Effector memory CD8-positive, alpha-beta T cell (primary cell): ENCODE measurements around the gene RBM48.
"Not testable (repeated sequence)": the region's sequence is repeated elsewhere in the genome, so short reads cannot be mapped to it uniquely, and the experiment has no call there.

Experiments
- ATAC-seq: fragments of 150-1000 bp; cut with Tn5 transposase; replicated peaks from 2 replicates; pipeline ENCODE4 v1.10.0; 2021; ENCODE audit warnings: mild to moderate bottlenecking, moderate library complexity
- DNase-seq, 3 experiments: peaks; one replicate each; pipeline ENCODE4 v3.0.0; 2021
- H3K27ac Mint-ChIP-seq, 2 donors: one replicate each; pipeline ENCODE4 v1.8.0; 2022; ENCODE audit warnings: mild to moderate bottlenecking in 2 of 2, mixed read lengths in 2 of 2, moderate library complexity in 2 of 2
- H3K27me3 Mint-ChIP-seq, 2 donors: one replicate each; pipeline ENCODE4 v1.8.0; 2022; ENCODE audit warnings: mixed read lengths in 2 of 2
- H3K36me3 Mint-ChIP-seq: one replicate; pipeline ENCODE4 v1.8.0; 2022; ENCODE audit warnings: mild to moderate bottlenecking, moderate library complexity, mixed read lengths; ENCODE audit not compliant: insufficient read depth
- H3K4me1 Mint-ChIP-seq, 2 donors: one replicate each; pipeline ENCODE4 v1.8.0; 2022; ENCODE audit warnings: low read depth in 2 of 2, mixed read lengths in 2 of 2
- H3K4me3 Mint-ChIP-seq, 2 donors: one replicate each; pipeline ENCODE4 v1.8.0; 2022; ENCODE audit warnings: mild to moderate bottlenecking in 2 of 2, mixed read lengths in 2 of 2, moderate library complexity in 2 of 2
- H3K9me3 Mint-ChIP-seq, 2 donors: one replicate each; pipeline ENCODE4 v1.8.0; 2022; ENCODE audit warnings: mixed read lengths in 2 of 2
- total RNA-seq, 9 experiments: gene quantifications; one replicate each; lab custom pipeline; 2026; lab: John Stamatoyannopoulos, UW

Gene RBM48
- total RNA-seq = 26.4 to 46.2 (median 30.3) reads per million in 9 experiments

GRCh38 chr7:92528188-92528957 lies at the start of gene RBM48, which contains the start of gene PEX1:
Gene RBM48 (plus strand): TSS chr7:92528795. CDS start chr7:92528814, 19 bp downstream.
Gene PEX1 (minus strand): TSS chr7:92528520. CDS start chr7:92528435, 85 bp downstream.
- Mint-ChIP-seq H3K4me1 (peaks cover 15 to 34% of the 10 kb centered on the region in 2 donors), H3K9me3 (no peaks in the 10 kb centered on the region), H3K27ac (peak within 1 kb of the TSS; percentile 92 to 93), H3K36me3 (peaks cover 47% of the 10 kb centered on the region), H3K27me3 (no peaks in the 10 kb centered on the region), H3K4me3 (peak within 1 kb of the TSS; percentile 85)
- DNase-seq (peak; percentile 90 to 91 (median 90)), ATAC-seq (peak; percentile 86)

DNA sequence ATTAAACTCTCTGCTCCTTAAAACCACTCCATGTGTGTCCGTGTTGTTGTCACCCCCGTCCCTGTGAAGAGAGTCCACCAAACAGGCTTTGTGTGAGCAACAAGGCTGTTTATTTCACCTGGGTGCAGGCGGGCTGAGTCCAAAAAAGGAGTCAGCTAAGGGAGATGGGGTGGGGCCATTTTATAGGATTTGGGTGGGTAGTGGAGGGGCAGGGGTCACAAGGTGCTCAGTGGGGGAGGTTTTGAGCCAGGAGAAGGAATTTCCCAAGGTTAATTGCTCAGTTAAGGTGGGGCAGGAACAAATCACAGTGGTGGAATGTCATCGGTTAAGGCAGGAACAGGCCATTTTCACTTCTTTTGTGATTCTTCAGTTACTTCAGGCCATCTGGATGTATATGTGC lies 49.4 kb upstream of the RBM48 start:
- not testable (repeated sequence) for H3K36me3 Mint-ChIP-seq, DNase-seq, H3K27me3 Mint-ChIP-seq, H3K4me3 Mint-ChIP-seq, H3K4me1 Mint-ChIP-seq, H3K27ac Mint-ChIP-seq, H3K9me3 Mint-ChIP-seq, ATAC-seq

GRCh38 chr7:92483624-92484023 lies 45.0 kb upstream of the RBM48 start:
- ATAC-seq, DNase-seq, H3K27me3 Mint-ChIP-seq, H3K4me3 Mint-ChIP-seq, H3K27ac Mint-ChIP-seq, H3K9me3 Mint-ChIP-seq, H3K4me1 Mint-ChIP-seq: not testable (repeated sequence)
- peaks cover 20% of the 10 kb centered on the region for H3K36me3 Mint-ChIP-seq

DNA sequence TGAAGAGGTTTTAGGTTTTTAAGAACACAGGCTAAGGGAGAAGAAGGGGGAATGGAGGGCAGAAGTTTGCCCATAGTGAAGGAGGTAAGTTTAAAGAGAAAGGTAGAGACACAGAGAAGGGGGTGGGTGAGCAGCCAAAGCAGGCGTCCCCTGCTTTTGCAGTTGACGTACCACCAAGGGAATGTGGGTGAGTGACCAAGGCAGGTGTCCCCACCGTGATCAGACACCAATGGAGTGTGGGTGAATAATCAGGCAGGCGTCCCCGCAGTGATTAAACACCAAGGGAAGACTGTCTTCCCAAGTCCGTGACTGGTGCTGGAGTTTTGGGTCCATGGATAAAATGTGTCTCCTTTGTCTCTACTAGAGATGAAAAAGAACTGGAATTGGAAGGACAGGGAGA lies 44.4 kb upstream of the RBM48 start:
- H3K4me1 Mint-ChIP-seq, ATAC-seq, H3K27me3 Mint-ChIP-seq, H3K9me3 Mint-ChIP-seq, H3K4me3 Mint-ChIP-seq, DNase-seq, H3K27ac Mint-ChIP-seq: not testable (repeated sequence)
- H3K36me3 Mint-ChIP-seq = peaks cover 26% of the 10 kb centered on the region

GRCh38 chr7:92485267-92485892 lies 43.2 kb upstream of the RBM48 start:
- H3K4me3 Mint-ChIP-seq = no peak overlapping the region
- no peaks in the 10 kb centered on the region for H3K4me1 Mint-ChIP-seq
- DNase-seq = no peak
- H3K36me3 Mint-ChIP-seq = peaks cover 37% of the 10 kb centered on the region
- H3K27me3 Mint-ChIP-seq = no peaks in the 10 kb centered on the region
- H3K27ac Mint-ChIP-seq = no peak overlapping the region
- ATAC-seq = no peak
- H3K9me3 Mint-ChIP-seq = no peaks in the 10 kb centered on the region

DNA sequence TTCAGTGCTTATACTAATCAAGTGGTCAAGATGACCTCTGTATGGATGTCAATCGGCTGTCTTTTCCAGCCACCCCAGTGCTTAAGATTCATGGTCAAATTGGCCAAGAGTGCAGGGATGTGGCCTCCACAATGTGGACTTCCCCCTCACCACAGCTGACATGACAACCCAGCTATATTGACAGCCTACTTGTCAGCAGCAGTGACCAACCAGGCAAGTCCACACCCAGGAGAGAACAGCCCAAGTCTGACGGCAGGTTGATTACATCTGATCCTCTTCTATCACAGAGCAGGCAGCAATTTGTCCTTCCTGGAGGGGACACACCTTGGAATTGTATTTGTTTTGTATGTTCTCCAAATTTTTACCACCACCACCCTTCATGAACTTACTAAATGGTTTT lies 42.6 kb upstream of the RBM48 start:
- no peak for DNase-seq
- peaks cover 42% of the 10 kb centered on the region for H3K36me3 Mint-ChIP-seq
- H3K4me1 Mint-ChIP-seq = no peaks in the 10 kb centered on the region
- no peaks in the 10 kb centered on the region for H3K9me3 Mint-ChIP-seq
- no peak overlapping the region for H3K27ac Mint-ChIP-seq
- ATAC-seq = no peak
- no peaks in the 10 kb centered on the region for H3K27me3 Mint-ChIP-seq
- H3K4me3 Mint-ChIP-seq = no peak overlapping the region

DNA sequence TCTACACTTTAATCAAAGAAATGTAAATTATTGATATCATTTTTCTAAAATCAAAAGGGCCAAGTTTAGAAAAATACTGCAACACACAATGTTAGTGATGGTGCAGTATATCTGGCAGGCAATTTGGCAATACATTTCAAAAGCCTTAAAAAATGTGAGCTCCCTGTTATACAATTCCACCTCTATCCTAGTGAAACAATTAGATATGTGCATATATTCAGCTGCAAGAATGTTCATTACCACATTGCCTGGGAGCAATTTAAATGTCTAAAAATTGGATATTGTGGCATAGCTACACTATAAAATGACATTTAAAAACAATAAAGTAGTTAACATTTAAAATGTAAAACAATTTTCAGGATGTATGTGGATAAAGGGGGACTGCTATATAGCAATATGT lies 40.8 kb upstream of the RBM48 start:
- H3K36me3 Mint-ChIP-seq = peaks cover 57% of the 10 kb centered on the region
- no peak for ATAC-seq
- H3K4me3 Mint-ChIP-seq = no peak overlapping the region
- no peaks in the 10 kb centered on the region for H3K4me1 Mint-ChIP-seq
- H3K27me3 Mint-ChIP-seq = no peaks in the 10 kb centered on the region
- DNase-seq = no peak
- no peak overlapping the region for H3K27ac Mint-ChIP-seq
- H3K9me3 Mint-ChIP-seq = no peaks in the 10 kb centered on the region

GRCh38 chr7:92489634-92490033 lies 39.0 kb upstream of the RBM48 start:
- ATAC-seq (no peak), DNase-seq (no peak)
- H3K27me3 Mint-ChIP-seq = no peaks in the 10 kb centered on the region
- H3K4me3 Mint-ChIP-seq = no peak overlapping the region
- no peaks in the 10 kb centered on the region for H3K4me1 Mint-ChIP-seq
- H3K27ac Mint-ChIP-seq = peak overlapping the region in 1 of 2 donors; percentile 16
- no peaks in the 10 kb centered on the region for H3K9me3 Mint-ChIP-seq
- peaks cover 69% of the 10 kb centered on the region for H3K36me3 Mint-ChIP-seq

DNA sequence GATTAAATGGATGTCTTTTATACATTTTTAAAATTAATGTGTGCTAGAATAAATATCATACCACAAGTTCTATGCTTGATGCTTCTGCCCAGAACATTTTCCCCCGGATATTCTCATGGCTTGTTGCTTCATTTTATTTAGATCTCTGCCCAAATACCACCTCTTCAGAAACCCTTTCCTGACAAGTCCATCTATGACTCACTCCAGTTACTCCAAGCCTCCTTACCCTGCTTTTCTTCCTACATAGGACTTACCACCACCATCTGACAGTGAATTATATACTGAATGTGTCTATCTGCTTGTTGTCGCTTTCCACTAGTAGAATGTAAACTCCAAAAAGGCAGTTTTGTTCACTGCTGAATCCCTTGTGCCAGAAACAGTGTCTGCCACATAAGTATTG lies 31.7 kb upstream of the RBM48 start:
- H3K4me1 Mint-ChIP-seq = no peaks in the 10 kb centered on the region
- no peak overlapping the region for H3K27ac Mint-ChIP-seq
- no peaks in the 10 kb centered on the region for H3K9me3 Mint-ChIP-seq
- DNase-seq = no peak
- H3K4me3 Mint-ChIP-seq = no peak overlapping the region
- ATAC-seq = no peak
- H3K36me3 Mint-ChIP-seq = peaks cover 50% of the 10 kb centered on the region
- H3K27me3 Mint-ChIP-seq = no peaks in the 10 kb centered on the region

DNA sequence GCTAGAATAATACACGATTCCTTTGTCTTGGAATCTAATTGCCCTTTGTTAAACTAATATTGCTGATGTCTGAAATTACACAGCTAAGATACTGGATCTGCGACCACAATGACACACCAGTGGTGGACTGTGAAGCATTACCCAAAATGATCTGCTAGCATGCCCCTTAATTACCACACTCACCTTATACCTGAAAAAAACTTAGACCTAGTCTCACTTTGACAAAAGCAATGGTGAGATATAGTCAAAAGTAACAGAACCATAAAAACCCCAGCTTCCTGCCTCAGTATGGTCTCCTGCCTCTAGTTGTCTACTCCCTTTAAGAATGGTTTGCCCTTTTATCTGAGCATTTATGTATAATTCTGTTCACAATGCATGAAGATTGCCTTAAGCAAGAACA lies 30.0 kb upstream of the RBM48 start:
- Mint-ChIP-seq H3K9me3 (no peaks in the 10 kb centered on the region), H3K4me1 (no peaks in the 10 kb centered on the region), H3K4me3 (no peak overlapping the region), H3K27ac (no peak overlapping the region), H3K27me3 (no peaks in the 10 kb centered on the region), H3K36me3 (peaks cover 34% of the 10 kb centered on the region)
- DNase-seq (no peak), ATAC-seq (no peak)

- H3K4me3 Mint-ChIP-seq = no peak overlapping the region
- peak overlapping the region in 1 of 2 donors; percentile 12 for H3K27ac Mint-ChIP-seq
- H3K36me3 Mint-ChIP-seq = peaks cover 36% of the 10 kb centered on the region
- no peaks in the 10 kb centered on the region for H3K9me3 Mint-ChIP-seq
- DNase-seq (no peak), ATAC-seq (no peak)
- no peaks in the 10 kb centered on the region for H3K4me1 Mint-ChIP-seq
- no peaks in the 10 kb centered on the region for H3K27me3 Mint-ChIP-seq
Measured at GRCh38 chr7:92503767-92504166, 24.8 kb upstream of the RBM48 start.

- no peak overlapping the region for H3K4me3 Mint-ChIP-seq
- ATAC-seq = no peak
- H3K27ac Mint-ChIP-seq = peak overlapping the region in 1 of 2 donors; percentile 12
- H3K9me3 Mint-ChIP-seq = no peaks in the 10 kb centered on the region
- no peak for DNase-seq
- no peaks in the 10 kb centered on the region for H3K4me1 Mint-ChIP-seq
- H3K27me3 Mint-ChIP-seq = no peaks in the 10 kb centered on the region
- H3K36me3 Mint-ChIP-seq = peaks cover 31% of the 10 kb centered on the region
Measured at GRCh38 chr7:92504563-92504962, 24.0 kb upstream of the RBM48 start.

DNA sequence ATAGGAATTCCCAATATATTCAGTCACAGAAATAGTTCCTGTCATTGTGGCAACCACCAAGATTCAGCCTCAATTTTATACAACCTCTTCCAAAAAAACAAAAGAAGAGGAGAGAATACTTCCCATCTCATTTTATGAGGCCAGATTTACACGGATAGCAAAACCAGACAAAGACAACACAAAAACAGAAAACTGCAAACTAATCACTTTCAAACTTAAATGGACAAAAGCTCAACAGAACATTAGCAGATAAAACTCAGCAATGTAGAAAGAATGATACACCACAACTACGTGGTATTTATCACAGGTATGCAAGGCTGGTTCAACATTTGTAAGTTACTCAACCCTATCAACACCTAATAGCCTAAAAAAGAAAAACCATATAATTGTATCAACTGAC lies 22.2 kb upstream of the RBM48 start:
- peaks cover 38% of the 10 kb centered on the region for H3K36me3 Mint-ChIP-seq
- no peaks in the 10 kb centered on the region for H3K9me3 Mint-ChIP-seq
- no peak overlapping the region for H3K27ac Mint-ChIP-seq
- ATAC-seq (no peak), DNase-seq (no peak)
- H3K27me3 Mint-ChIP-seq = no peaks in the 10 kb centered on the region
- no peaks in the 10 kb centered on the region for H3K4me1 Mint-ChIP-seq
- H3K4me3 Mint-ChIP-seq = no peak overlapping the region

GRCh38 chr7:92508946-92509345 lies 19.6 kb upstream of the RBM48 start:
- ATAC-seq = no peak
- Mint-ChIP-seq H3K4me1 (no peaks in the 10 kb centered on the region), H3K4me3 (no peak overlapping the region), H3K27ac (no peak overlapping the region), H3K27me3 (no peaks in the 10 kb centered on the region), H3K36me3 (peaks cover 43% of the 10 kb centered on the region), H3K9me3 (no peaks in the 10 kb centered on the region)
- DNase-seq = no peak
